PFSK-1 (cell line): ENCODE measurements around the gene SMIM21.

Experiments used
- FOXP2 ChIP-seq: optimal IDR thresholded peaks from 2 replicates; pipeline ENCODE3; 2011; ENCODE audit warnings: borderline replicate concordance, control low read depth, inconsistent platforms; ENCODE audit not compliant: insufficient read depth; ENCODE audit errors: extremely low read length, extremely low read depth
- POLR2AphosphoS5 ChIP-seq: IDR thresholded peaks from 2 replicates; pipeline ENCODE4 v1.6.1; 2012; ENCODE audit warnings: low read depth, mild to moderate bottlenecking, control low read depth, low read length, moderate library complexity
- TAF1 ChIP-seq: IDR thresholded peaks from 2 replicates; pipeline ENCODE4 v1.6.1; 2012; ENCODE audit warnings: low read length, control low read depth, borderline replicate concordance; ENCODE audit not compliant: insufficient read depth
- TF ChIP-seq, protein P1 (sequence below), 2 experiments: IDR thresholded peaks; 2 replicates each; pipeline versions ENCODE4 v1.6.1 to v1.8.0; 2011 to 2012; ENCODE audit warnings: low read depth in 2 of 2, low read length in 2 of 2, control low read depth in 1 of 2, inconsistent platforms in 1 of 2, mild to moderate bottlenecking in 1 of 2, moderate library complexity in 1 of 2; ENCODE audit not compliant: insufficient read depth in 1 of 2

DNA sequence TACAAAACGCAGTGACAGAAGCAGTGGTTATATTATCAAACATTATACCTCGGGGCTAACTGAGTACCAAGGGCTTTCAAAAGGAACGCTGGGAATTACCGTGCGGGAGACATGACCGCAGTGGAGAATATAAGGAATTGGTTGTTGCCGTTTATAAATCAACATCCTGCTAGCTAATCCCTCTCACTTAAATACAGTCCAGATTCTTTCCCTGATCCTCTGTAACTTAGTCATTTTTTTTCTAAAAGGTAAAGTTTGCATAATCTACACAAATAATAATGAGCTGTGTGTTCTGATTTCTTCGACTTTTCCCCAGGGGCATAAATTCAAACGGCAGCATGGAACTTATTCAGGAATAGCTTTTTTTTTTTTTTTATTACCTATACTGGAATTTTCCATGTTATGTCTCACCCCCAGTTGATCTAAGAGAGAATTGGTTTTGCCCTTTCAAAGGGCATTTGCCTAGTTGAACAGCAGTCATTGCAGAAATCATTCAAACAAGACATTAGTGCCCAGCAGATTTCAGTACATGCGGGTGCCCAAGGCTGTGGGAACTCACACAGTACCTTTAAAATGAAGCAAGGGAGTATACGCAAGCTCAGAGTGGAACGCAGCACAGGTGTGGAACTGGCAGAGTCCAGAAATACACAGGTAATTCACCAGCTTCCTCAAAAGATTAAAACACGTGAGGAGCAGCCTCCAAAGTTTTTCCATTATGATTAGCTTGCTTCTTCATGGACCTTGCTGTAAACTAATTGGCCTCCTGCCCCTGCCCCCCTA is 63.9 kb downstream of the SMIM21 start:
- TF ChIP-seq POLR2AphosphoS5 (no peak), TAF1 (no peak), FOXP2 (no peak)
- TF ChIP-seq, protein P1, sequence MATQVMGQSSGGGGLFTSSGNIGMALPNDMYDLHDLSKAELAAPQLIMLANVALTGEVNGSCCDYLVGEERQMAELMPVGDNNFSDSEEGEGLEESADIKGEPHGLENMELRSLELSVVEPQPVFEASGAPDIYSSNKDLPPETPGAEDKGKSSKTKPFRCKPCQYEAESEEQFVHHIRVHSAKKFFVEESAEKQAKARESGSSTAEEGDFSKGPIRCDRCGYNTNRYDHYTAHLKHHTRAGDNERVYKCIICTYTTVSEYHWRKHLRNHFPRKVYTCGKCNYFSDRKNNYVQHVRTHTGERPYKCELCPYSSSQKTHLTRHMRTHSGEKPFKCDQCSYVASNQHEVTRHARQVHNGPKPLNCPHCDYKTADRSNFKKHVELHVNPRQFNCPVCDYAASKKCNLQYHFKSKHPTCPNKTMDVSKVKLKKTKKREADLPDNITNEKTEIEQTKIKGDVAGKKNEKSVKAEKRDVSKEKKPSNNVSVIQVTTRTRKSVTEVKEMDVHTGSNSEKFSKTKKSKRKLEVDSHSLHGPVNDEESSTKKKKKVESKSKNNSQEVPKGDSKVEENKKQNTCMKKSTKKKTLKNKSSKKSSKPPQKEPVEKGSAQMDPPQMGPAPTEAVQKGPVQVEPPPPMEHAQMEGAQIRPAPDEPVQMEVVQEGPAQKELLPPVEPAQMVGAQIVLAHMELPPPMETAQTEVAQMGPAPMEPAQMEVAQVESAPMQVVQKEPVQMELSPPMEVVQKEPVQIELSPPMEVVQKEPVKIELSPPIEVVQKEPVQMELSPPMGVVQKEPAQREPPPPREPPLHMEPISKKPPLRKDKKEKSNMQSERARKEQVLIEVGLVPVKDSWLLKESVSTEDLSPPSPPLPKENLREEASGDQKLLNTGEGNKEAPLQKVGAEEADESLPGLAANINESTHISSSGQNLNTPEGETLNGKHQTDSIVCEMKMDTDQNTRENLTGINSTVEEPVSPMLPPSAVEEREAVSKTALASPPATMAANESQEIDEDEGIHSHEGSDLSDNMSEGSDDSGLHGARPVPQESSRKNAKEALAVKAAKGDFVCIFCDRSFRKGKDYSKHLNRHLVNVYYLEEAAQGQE (IDR thresholded peaks at IDR 0.05; ENCODE audit: insufficient read depth in 1 of 2, low read depth in 2 of 2, low read length in 2 of 2): no peak
